ENCODE data around the gene ETV7.
A peak's percentile ranks its signal among the peaks of the same experiment; 100 is the strongest.
"Not testable (repeated sequence)": the region's sequence is repeated elsewhere in the genome, so short reads cannot be mapped to it uniquely, and the experiment has no call there.

The ETV7 gene

GRCh38 chr6:36368921-36369865, 18.3 kb downstream of the ETV7 start:
- peak; percentile 6 for DNase-seq
- in situ Hi-C loops (cut with HindIII; ENCODE audit: low pct_ligation_motif_present, low pct_unique_long_range_greater_than_20kb, low sequenced_read_pairs), result no loop called here

- in situ Hi-C loops (cut with HindIII; ENCODE audit: low pct_ligation_motif_present, low pct_unique_long_range_greater_than_20kb, low sequenced_read_pairs), result no loop called here
- no peak for DNase-seq
These were observed 19.0 kb downstream of the ETV7 start for GRCh38 chr6:36368421-36368820.

GRCh38 chr6:36367743-36368142, 19.7 kb downstream of the ETV7 start:
- DNase-seq, result no peak
- in situ Hi-C loops (cut with HindIII; ENCODE audit: low pct_ligation_motif_present, low pct_unique_long_range_greater_than_20kb, low sequenced_read_pairs), result no loop called here

- DNase-seq, result peak; percentile 10
These were observed 22.6 kb downstream of the ETV7 start for GRCh38 chr6:36364669-36365479.

GRCh38 chr6:36364061-36364635, 23.3 kb downstream of the ETV7 start:
- in situ Hi-C loops (cut with HindIII; ENCODE audit: low pct_ligation_motif_present, low pct_unique_long_range_greater_than_20kb, low sequenced_read_pairs); DNase-seq: not testable (repeated sequence)

More at GRCh38 chr6:36364669-36365479, 22.6 kb downstream of the ETV7 start:
- in situ Hi-C loops (cut with HindIII; ENCODE audit: low pct_ligation_motif_present, low pct_unique_long_range_greater_than_20kb, low sequenced_read_pairs), result no loop called here

- DNase-seq; in situ Hi-C loops (cut with HindIII; ENCODE audit: low pct_ligation_motif_present, low pct_unique_long_range_greater_than_20kb, low sequenced_read_pairs): not testable (repeated sequence)
These were observed 24.1 kb downstream of the ETV7 start for GRCh38 chr6:36363371-36363752.

- in situ Hi-C loops (cut with HindIII; ENCODE audit: low pct_ligation_motif_present, low pct_unique_long_range_greater_than_20kb, low sequenced_read_pairs), result no loop called here
- DNase-seq, result no peak
These were observed 24.7 kb downstream of the ETV7 start for GRCh38 chr6:36362551-36363370.

GRCh38 chr6:36361071-36361470, 26.4 kb downstream of the ETV7 start:
- in situ Hi-C loops (cut with HindIII; ENCODE audit: low pct_ligation_motif_present, low pct_unique_long_range_greater_than_20kb, low sequenced_read_pairs), result no loop called here
- no peak for DNase-seq

GRCh38 chr6:36360241-36361054, 27.0 kb downstream of the ETV7 start:
- DNase-seq, result peak; percentile 69
- in situ Hi-C loops (cut with HindIII; ENCODE audit: low pct_ligation_motif_present, low pct_unique_long_range_greater_than_20kb, low sequenced_read_pairs), result no loop called here

- in situ Hi-C loops (cut with HindIII; ENCODE audit: low pct_ligation_motif_present, low pct_unique_long_range_greater_than_20kb, low sequenced_read_pairs), result no loop called here
- DNase-seq, result no peak
These were observed 29.1 kb downstream of the ETV7 start for GRCh38 chr6:36358226-36358915.

GRCh38 chr6:36357872-36358225, 29.6 kb downstream of the ETV7 start:
- no peak for DNase-seq
- in situ Hi-C loops (cut with HindIII; ENCODE audit: low pct_ligation_motif_present, low pct_unique_long_range_greater_than_20kb, low sequenced_read_pairs), result no loop called here

- no peak for DNase-seq
- in situ Hi-C loops (cut with HindIII; ENCODE audit: low pct_ligation_motif_present, low pct_unique_long_range_greater_than_20kb, low sequenced_read_pairs), result no loop called here
These were observed 31.6 kb downstream of the ETV7 start for GRCh38 chr6:36355819-36356218.

- in situ Hi-C loops (cut with HindIII; ENCODE audit: low pct_ligation_motif_present, low pct_unique_long_range_greater_than_20kb, low sequenced_read_pairs), result no loop called here
- DNase-seq, result no peak
These were observed 34.0 kb downstream of the ETV7 start for GRCh38 chr6:36353411-36353915.

GRCh38 chr6:36352477-36353157, 34.9 kb downstream of the ETV7 start:
- in situ Hi-C loops (cut with HindIII; ENCODE audit: low pct_ligation_motif_present, low pct_unique_long_range_greater_than_20kb, low sequenced_read_pairs), result no loop called here
- no peak for DNase-seq

GRCh38 chr6:36350681-36351571, 36.5 kb downstream of the ETV7 start:
- in situ Hi-C loops (cut with HindIII; ENCODE audit: low pct_ligation_motif_present, low pct_unique_long_range_greater_than_20kb, low sequenced_read_pairs), result no loop called here
- DNase-seq, result peak; percentile 20

- in situ Hi-C loops (cut with HindIII; ENCODE audit: low pct_ligation_motif_present, low pct_unique_long_range_greater_than_20kb, low sequenced_read_pairs), result no loop called here
- DNase-seq, result no peak
These were observed 37.4 kb downstream of the ETV7 start for GRCh38 chr6:36350082-36350481.

All from ACHN (cell line).